ENCODE data around the gene PHLDB3. TPM values are rescaled to one million over a fixed set of nuclear protein-coding genes. Genes with fewer than 3 reads are reported as not detected.

The PHLDB3 gene
- total and polyA plus RNA-seq, 2 of the 13 experiments (the other 11 are each of a cell fraction or from before 2014, with no cell fraction given): 11.3 to 14.5 TPM

DNA sequence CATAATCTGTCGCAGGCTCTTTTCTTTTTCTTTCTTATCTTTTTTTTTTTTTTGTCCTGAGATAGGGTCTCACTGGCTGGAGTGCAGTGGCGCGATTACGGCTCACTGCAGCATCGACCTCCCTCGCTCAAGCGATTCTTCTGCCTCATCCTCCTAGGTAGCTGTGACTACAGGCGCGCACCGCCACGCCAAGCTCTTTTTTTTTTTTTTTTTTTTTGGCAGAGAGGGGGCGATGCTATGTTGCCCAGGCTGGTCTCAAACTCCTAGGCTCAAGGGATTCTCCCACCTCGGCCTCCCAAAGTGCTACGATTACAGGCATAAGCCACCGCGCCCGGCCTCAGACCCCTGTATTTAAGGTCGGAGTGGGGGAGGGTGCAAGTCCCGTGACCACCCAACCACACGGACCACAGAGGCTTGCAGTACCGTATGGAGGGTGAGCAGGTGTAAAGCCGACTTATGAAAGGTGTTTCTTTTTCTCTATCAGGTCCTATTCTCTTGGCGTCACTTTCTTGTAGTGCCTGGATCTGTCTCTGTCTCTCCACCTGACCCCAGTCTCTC lies 2.0 kb downstream of the PHLDB3 start:
- FAIRE-seq (no peak), ATAC-seq (no peak), DNase-seq (ENCODE audit: low spot score) (no peak)
- Histone ChIP-seq H3K4me1 (ENCODE audit: insufficient read depth, low read length) (peaks cover 52% of the 10 kb centered on the region), H2AFZ (ENCODE audit: low read length) (no peak overlapping the region), H3K36me3 (replicated peaks in 1 of 2; ENCODE audit: control insufficient read depth in 1 of 2, insufficient read depth in 2 of 2, low read length in 2 of 2) (peaks cover 0 to 1% of the 10 kb centered on the region in 2 experiments; a peak in 2 of 5 replicates), H3K9me3 (ENCODE audit: low read length) (no peaks in the 10 kb centered on the region), H4K20me1 (ENCODE audit: insufficient read depth, low read length) (no peaks in the 10 kb centered on the region), H3K4me2 (ENCODE audit: low read depth, low read length) (peak overlapping the region; percentile 82), H3K27me3 (ENCODE audit: control insufficient read depth in 1 of 2, insufficient read depth in 2 of 2, low read length in 2 of 2) (no peaks in the 10 kb centered on the region; a peak in 1 of 5 replicates), H3K27ac (ENCODE audit: extremely low read length, insufficient read depth, low read length) (no peak overlapping the region), H3K79me2 (ENCODE audit: insufficient read depth, low read length) (peaks cover 11% of the 10 kb centered on the region), H3K9ac (ENCODE audit: insufficient read depth, low read depth, low read length) (peak overlapping the region; percentile 92; the same call in 1 of the 2 replicates), H3K4me3 (replicated peaks in 1 of 3; ENCODE audit: insufficient read depth in 1 of 3, low read depth in 2 of 3, low read length in 3 of 3) (peak overlapping the region in 2 of 3 experiments; percentile 86 to 95; a peak in 5 of 6 replicates)
- in situ Hi-C loops (cut with HindIII; ENCODE audit: extremely low pct_ligation_motif_present, low pct_unique_long_range_greater_than_20kb): no loop called here
- no TSS peak for BruUV-seq (replicated peaks)
- intact Hi-C loops (cut with micrococcal nuclease; ENCODE audit: unreplicated experiment): no loop called here
- POLR2A ChIA-PET: interaction anchor here (0.9 to 1.8 kb wide), 2 partner anchors 12 to 35 kb away, joined by 3 to 4 read pairs; no protein-coding TSS in a partner anchor
- no peak for TF ChIP-seq ZNF614 (CRISPR knock-in tag; IDR thresholded peaks at IDR 0.05; ENCODE audit: borderline replicate concordance)
- TF ChIP-seq ZNF317 (CRISPR knock-in tag; IDR thresholded peaks at IDR 0.05): no peak
- TF ChIP-seq, protein P1, sequence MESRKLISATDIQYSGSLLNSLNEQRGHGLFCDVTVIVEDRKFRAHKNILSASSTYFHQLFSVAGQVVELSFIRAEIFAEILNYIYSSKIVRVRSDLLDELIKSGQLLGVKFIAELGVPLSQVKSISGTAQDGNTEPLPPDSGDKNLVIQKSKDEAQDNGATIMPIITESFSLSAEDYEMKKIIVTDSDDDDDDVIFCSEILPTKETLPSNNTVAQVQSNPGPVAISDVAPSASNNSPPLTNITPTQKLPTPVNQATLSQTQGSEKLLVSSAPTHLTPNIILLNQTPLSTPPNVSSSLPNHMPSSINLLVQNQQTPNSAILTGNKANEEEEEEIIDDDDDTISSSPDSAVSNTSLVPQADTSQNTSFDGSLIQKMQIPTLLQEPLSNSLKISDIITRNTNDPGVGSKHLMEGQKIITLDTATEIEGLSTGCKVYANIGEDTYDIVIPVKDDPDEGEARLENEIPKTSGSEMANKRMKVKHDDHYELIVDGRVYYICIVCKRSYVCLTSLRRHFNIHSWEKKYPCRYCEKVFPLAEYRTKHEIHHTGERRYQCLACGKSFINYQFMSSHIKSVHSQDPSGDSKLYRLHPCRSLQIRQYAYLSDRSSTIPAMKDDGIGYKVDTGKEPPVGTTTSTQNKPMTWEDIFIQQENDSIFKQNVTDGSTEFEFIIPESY (CRISPR knock-in tag; IDR thresholded peaks at IDR 0.05): peak; percentile 53; the same call in 1 of the 2 replicates
- 95% methylated on average over 23 of the region's 23 CpGs for WGBS (ENCODE audit: low lambda C conversion rate)
- CTCF ChIA-PET (ENCODE audit: low intra/inter-chr PET ratio, low total read pairs): no interaction called here

DNA sequence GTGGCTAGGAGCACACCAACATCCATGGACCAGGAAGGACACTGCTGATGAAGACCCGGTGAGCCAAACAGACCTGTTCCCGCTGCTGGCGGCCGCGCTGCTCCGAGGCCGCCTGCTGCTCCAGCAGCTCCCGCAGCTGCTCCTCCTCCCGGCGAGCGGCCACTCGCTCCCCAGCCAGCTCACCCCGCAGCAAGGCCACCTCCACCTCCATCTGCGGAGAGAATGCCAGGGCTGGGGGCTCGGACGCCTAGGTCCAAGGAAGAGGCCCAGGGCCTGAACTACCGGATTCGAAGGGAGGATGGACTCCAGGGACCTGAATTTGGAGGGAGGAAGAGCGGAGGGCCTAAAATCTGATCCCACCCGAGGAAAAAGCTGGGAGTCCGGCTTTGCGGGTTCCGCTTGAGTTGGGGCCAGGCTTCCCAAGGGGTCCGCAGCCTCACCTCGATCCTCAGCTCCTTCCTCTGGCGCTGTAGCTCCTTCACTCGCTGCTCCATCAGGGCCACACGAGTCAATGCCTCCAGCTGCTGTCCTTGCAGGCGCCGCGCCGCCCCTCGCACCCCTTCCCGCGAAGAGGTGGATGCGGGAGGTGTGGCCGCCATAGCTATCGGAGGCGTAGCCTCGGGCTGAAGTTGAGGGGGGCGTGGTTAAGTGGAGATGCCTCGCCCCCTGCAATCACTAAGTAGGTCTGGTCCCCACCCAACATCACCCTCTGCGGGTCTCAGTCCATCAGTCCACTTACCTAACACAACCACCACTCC lies 2.7 kb downstream of the PHLDB3 start:
- H3K79me2 ChIP-seq (ENCODE audit: insufficient read depth, low read length): peaks cover 11% of the 10 kb centered on the region
- ChIA-PET CTCF (ENCODE audit: low intra/inter-chr PET ratio, low total read pairs) (no interaction called here), POLR2A (interaction anchor here (0.9 to 1.8 kb wide), 2 partner anchors 12 to 34 kb away, joined by 3 to 4 read pairs; no protein-coding TSS in a partner anchor)
- 98% methylated on average over 24 of the region's 43 CpGs for WGBS (ENCODE audit: low lambda C conversion rate)
- H3K27me3 ChIP-seq (ENCODE audit: control insufficient read depth in 1 of 2, insufficient read depth in 2 of 2, low read length in 2 of 2): no peaks in the 10 kb centered on the region; a peak in 1 of 5 replicates
- H3K27ac ChIP-seq (ENCODE audit: extremely low read length, insufficient read depth, low read length): no peak overlapping the region
- peaks cover 3 to 5% of the 10 kb centered on the region in 2 experiments; a peak in 3 of 5 replicates for H3K36me3 ChIP-seq (replicated peaks in 1 of 2; ENCODE audit: control insufficient read depth in 1 of 2, insufficient read depth in 2 of 2, low read length in 2 of 2)
- no peak overlapping the region for H2AFZ ChIP-seq (ENCODE audit: low read length)
- no peak overlapping the region for H3K9ac ChIP-seq (ENCODE audit: insufficient read depth, low read depth, low read length)
- intact Hi-C loops (cut with micrococcal nuclease; ENCODE audit: unreplicated experiment) (no loop called here), in situ Hi-C loops (cut with HindIII; ENCODE audit: extremely low pct_ligation_motif_present, low pct_unique_long_range_greater_than_20kb) (no loop called here)
- peaks cover 52% of the 10 kb centered on the region for H3K4me1 ChIP-seq (ENCODE audit: insufficient read depth, low read length)
- BruUV-seq (replicated peaks): no TSS peak
- H3K4me2 ChIP-seq (ENCODE audit: low read depth, low read length): no peak overlapping the region
- no peaks in the 10 kb centered on the region for H4K20me1 ChIP-seq (ENCODE audit: insufficient read depth, low read length)
- H3K4me3 ChIP-seq (replicated peaks in 1 of 3; ENCODE audit: insufficient read depth in 1 of 3, low read depth in 2 of 3, low read length in 3 of 3): no peak overlapping the region; a peak in 1 of 6 replicates
- no peaks in the 10 kb centered on the region for H3K9me3 ChIP-seq (ENCODE audit: low read length)
- FAIRE-seq: no peak
- no peak for ATAC-seq
- no peak for DNase-seq (ENCODE audit: low spot score)
- no peak for TF ChIP-seq TAF15 (IDR thresholded peaks at IDR 0.05; ENCODE audit: low read depth, low read length, poor library complexity, severe bottlenecking)
- no peak for TF ChIP-seq CHD2 (IDR thresholded peaks at IDR 0.05; ENCODE audit: low read depth, low read length)
- TF ChIP-seq, protein P2, sequence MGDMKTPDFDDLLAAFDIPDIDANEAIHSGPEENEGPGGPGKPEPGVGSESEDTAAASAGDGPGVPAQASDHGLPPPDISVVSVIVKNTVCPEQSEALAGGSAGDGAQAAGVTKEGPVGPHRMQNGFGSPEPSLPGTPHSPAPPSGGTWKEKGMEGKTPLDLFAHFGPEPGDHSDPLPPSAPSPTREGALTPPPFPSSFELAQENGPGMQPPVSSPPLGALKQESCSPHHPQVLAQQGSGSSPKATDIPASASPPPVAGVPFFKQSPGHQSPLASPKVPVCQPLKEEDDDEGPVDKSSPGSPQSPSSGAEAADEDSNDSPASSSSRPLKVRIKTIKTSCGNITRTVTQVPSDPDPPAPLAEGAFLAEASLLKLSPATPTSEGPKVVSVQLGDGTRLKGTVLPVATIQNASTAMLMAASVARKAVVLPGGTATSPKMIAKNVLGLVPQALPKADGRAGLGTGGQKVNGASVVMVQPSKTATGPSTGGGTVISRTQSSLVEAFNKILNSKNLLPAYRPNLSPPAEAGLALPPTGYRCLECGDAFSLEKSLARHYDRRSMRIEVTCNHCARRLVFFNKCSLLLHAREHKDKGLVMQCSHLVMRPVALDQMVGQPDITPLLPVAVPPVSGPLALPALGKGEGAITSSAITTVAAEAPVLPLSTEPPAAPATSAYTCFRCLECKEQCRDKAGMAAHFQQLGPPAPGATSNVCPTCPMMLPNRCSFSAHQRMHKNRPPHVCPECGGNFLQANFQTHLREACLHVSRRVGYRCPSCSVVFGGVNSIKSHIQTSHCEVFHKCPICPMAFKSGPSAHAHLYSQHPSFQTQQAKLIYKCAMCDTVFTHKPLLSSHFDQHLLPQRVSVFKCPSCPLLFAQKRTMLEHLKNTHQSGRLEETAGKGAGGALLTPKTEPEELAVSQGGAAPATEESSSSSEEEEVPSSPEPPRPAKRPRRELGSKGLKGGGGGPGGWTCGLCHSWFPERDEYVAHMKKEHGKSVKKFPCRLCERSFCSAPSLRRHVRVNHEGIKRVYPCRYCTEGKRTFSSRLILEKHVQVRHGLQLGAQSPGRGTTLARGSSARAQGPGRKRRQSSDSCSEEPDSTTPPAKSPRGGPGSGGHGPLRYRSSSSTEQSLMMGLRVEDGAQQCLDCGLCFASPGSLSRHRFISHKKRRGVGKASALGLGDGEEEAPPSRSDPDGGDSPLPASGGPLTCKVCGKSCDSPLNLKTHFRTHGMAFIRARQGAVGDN (CRISPR knock-in tag; IDR thresholded peaks at IDR 0.05): no peak
- TF ChIP-seq DMAP1 (CRISPR knock-in tag; IDR thresholded peaks at IDR 0.05): no peak
- no peak for TF ChIP-seq ZNF577 (CRISPR knock-in tag; IDR thresholded peaks at IDR 0.05; ENCODE audit: borderline replicate concordance, low read depth)
- TF ChIP-seq MAFK (conservative IDR thresholded peaks at IDR 0.05 in 1 of 2, IDR thresholded peaks at IDR 0.05 in 1 of 2; ENCODE audit: low read length in 2 of 2): no peak
- TF ChIP-seq MAFG (CRISPR knock-in tag; IDR thresholded peaks at IDR 0.05): no peak
